ENCODE data around the gene ARHGAP26. TPM values are rescaled to one million over a fixed set of nuclear protein-coding genes. Genes with fewer than 3 reads are reported as not detected.

The ARHGAP26 gene
- total and polyA plus RNA-seq, 4 donors, result 1.8 to 16.7 (median 4.1) TPM

DNA sequence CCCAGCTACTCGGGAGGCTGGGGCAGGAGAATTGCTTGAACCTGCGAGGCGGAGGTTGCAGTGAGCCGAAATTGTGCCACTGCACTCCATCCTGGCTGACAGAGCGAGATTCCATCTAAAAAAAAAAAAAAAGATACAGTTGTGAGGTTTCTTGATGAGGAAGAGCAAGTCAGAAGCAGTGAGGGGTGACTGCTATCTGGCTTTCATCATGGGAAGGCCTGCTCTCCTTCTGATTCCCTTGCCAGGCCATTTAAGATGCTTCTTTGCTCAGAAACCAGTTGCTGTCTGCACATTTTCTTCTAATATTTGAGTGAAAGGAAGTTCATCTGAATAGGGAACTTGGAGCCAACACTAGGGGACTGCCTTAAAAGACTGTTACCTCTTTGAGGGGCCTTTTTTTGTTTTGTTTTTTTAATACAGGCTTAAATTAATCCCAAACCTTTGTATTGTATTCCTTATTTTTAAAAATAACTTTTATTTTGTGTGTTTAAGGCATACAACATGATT lies 201.9 kb downstream of the ARHGAP26 start:
- no peak for TF ChIP-seq HNF4G (IDR thresholded peaks at IDR 0.05)
- TF ChIP-seq, protein P1, sequence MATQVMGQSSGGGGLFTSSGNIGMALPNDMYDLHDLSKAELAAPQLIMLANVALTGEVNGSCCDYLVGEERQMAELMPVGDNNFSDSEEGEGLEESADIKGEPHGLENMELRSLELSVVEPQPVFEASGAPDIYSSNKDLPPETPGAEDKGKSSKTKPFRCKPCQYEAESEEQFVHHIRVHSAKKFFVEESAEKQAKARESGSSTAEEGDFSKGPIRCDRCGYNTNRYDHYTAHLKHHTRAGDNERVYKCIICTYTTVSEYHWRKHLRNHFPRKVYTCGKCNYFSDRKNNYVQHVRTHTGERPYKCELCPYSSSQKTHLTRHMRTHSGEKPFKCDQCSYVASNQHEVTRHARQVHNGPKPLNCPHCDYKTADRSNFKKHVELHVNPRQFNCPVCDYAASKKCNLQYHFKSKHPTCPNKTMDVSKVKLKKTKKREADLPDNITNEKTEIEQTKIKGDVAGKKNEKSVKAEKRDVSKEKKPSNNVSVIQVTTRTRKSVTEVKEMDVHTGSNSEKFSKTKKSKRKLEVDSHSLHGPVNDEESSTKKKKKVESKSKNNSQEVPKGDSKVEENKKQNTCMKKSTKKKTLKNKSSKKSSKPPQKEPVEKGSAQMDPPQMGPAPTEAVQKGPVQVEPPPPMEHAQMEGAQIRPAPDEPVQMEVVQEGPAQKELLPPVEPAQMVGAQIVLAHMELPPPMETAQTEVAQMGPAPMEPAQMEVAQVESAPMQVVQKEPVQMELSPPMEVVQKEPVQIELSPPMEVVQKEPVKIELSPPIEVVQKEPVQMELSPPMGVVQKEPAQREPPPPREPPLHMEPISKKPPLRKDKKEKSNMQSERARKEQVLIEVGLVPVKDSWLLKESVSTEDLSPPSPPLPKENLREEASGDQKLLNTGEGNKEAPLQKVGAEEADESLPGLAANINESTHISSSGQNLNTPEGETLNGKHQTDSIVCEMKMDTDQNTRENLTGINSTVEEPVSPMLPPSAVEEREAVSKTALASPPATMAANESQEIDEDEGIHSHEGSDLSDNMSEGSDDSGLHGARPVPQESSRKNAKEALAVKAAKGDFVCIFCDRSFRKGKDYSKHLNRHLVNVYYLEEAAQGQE (IDR thresholded peaks at IDR 0.05), result no peak
- no peak for TF ChIP-seq GABPA (IDR thresholded peaks at IDR 0.05 in 1 of 2, conservative IDR thresholded peaks at IDR 0.05 in 1 of 2)
- TF ChIP-seq, protein P2, sequence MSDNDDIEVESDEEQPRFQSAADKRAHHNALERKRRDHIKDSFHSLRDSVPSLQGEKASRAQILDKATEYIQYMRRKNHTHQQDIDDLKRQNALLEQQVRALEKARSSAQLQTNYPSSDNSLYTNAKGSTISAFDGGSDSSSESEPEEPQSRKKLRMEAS (IDR thresholded peaks at IDR 0.05), result no peak
- no peak for TF ChIP-seq RAD21 (IDR thresholded peaks at IDR 0.05)
- TF ChIP-seq RXRA (IDR thresholded peaks at IDR 0.05), result no peak
- TF ChIP-seq TAF1 (conservative IDR thresholded peaks at IDR 0.05), result no peak
- TF ChIP-seq FOXA2 (IDR thresholded peaks at IDR 0.05), result no peak
- TF ChIP-seq HNF4A (conservative IDR thresholded peaks at IDR 0.05), result no peak
- TF ChIP-seq, protein P3, sequence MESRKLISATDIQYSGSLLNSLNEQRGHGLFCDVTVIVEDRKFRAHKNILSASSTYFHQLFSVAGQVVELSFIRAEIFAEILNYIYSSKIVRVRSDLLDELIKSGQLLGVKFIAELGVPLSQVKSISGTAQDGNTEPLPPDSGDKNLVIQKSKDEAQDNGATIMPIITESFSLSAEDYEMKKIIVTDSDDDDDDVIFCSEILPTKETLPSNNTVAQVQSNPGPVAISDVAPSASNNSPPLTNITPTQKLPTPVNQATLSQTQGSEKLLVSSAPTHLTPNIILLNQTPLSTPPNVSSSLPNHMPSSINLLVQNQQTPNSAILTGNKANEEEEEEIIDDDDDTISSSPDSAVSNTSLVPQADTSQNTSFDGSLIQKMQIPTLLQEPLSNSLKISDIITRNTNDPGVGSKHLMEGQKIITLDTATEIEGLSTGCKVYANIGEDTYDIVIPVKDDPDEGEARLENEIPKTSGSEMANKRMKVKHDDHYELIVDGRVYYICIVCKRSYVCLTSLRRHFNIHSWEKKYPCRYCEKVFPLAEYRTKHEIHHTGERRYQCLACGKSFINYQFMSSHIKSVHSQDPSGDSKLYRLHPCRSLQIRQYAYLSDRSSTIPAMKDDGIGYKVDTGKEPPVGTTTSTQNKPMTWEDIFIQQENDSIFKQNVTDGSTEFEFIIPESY (IDR thresholded peaks at IDR 0.05), result no peak
- Histone ChIP-seq H3K27me3 (ENCODE audit: control insufficient read depth in 4 of 4, insufficient read depth in 4 of 4, low read length in 3 of 4) (no peaks in the 10 kb centered on the region), H3K9ac (ENCODE audit: low read depth in 1 of 2, low read length in 2 of 2) (no peak overlapping the region), H3K36me3 (ENCODE audit: control insufficient read depth in 4 of 4, insufficient read depth in 3 of 4, low read depth in 1 of 4, low read length in 3 of 4) (no peaks in the 10 kb centered on the region), H3K27ac (ENCODE audit: low read depth in 1 of 2, low read length in 2 of 2) (no peak overlapping the region), H3K4me3 (ENCODE audit: low read depth in 1 of 3, low read length in 3 of 3) (no peak overlapping the region), H3K4me1 (ENCODE audit: control insufficient read depth in 4 of 4, insufficient read depth in 4 of 4, low read length in 3 of 4) (no peaks in the 10 kb centered on the region), H3K9me3 (ENCODE audit: control insufficient read depth in 4 of 4, low read length in 3 of 4) (no peaks in the 10 kb centered on the region)
- WGBS, result 95% methylated on average over 5 of the region's 5 CpGs
- no peak for DNase-seq (ENCODE audit: low spot score)

DNA sequence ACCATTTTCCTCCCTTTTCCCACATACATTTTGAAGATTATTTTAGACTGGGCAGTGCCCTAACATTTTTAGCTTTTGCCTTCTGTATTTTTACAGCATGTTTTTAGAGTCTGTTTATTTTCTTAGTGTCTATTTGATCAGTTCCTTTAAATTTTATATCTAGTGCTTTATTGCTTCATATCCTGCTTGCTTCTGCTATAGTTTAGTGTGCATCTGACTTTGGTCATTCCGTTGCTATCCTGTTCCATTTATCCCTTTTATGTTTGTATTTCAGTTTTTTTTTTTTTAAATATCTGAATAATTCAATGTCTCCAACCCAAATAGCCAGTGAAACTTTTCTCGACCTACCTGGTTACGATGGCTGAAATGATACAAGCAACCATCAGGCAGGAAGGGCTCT lies 203.8 kb downstream of the ARHGAP26 start:
- Histone ChIP-seq H3K4me1 (ENCODE audit: control insufficient read depth in 4 of 4, insufficient read depth in 4 of 4, low read length in 3 of 4) (no peaks in the 10 kb centered on the region), H3K27ac (ENCODE audit: low read depth in 1 of 2, low read length in 2 of 2) (no peak overlapping the region), H3K9me3 (ENCODE audit: control insufficient read depth in 4 of 4, low read length in 3 of 4) (no peaks in the 10 kb centered on the region), H3K9ac (ENCODE audit: low read depth in 1 of 2, low read length in 2 of 2) (no peak overlapping the region), H3K36me3 (ENCODE audit: control insufficient read depth in 4 of 4, insufficient read depth in 3 of 4, low read depth in 1 of 4, low read length in 3 of 4) (no peaks in the 10 kb centered on the region), H3K27me3 (ENCODE audit: control insufficient read depth in 4 of 4, insufficient read depth in 4 of 4, low read length in 3 of 4) (no peaks in the 10 kb centered on the region), H3K4me3 (ENCODE audit: low read depth in 1 of 3, low read length in 3 of 3) (no peak overlapping the region)
- WGBS, result 89% methylated on average over 3 of the region's 3 CpGs
- no peak for DNase-seq (ENCODE audit: low spot score)
- TF ChIP-seq, protein P4, sequence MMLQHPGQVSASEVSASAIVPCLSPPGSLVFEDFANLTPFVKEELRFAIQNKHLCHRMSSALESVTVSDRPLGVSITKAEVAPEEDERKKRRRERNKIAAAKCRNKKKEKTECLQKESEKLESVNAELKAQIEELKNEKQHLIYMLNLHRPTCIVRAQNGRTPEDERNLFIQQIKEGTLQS (IDR thresholded peaks at IDR 0.05), result no peak
- TF ChIP-seq RXRA (IDR thresholded peaks at IDR 0.05), result no peak
- TF ChIP-seq EGR1 (IDR thresholded peaks at IDR 0.05; ENCODE audit: low read depth in 2 of 2), result no peak
- TF ChIP-seq, protein P1 (IDR thresholded peaks at IDR 0.05), result no peak
- no peak for TF ChIP-seq TAF1 (conservative IDR thresholded peaks at IDR 0.05)
- TF ChIP-seq NR2F2 (IDR thresholded peaks at IDR 0.05), result no peak
- TF ChIP-seq, protein P5, sequence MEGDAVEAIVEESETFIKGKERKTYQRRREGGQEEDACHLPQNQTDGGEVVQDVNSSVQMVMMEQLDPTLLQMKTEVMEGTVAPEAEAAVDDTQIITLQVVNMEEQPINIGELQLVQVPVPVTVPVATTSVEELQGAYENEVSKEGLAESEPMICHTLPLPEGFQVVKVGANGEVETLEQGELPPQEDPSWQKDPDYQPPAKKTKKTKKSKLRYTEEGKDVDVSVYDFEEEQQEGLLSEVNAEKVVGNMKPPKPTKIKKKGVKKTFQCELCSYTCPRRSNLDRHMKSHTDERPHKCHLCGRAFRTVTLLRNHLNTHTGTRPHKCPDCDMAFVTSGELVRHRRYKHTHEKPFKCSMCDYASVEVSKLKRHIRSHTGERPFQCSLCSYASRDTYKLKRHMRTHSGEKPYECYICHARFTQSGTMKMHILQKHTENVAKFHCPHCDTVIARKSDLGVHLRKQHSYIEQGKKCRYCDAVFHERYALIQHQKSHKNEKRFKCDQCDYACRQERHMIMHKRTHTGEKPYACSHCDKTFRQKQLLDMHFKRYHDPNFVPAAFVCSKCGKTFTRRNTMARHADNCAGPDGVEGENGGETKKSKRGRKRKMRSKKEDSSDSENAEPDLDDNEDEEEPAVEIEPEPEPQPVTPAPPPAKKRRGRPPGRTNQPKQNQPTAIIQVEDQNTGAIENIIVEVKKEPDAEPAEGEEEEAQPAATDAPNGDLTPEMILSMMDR (IDR thresholded peaks at IDR 0.05; ENCODE audit: low read depth, low read length, missing input control), result no peak
- TF ChIP-seq JUND (IDR thresholded peaks at IDR 0.05), result no peak
- TF ChIP-seq YY1 (IDR thresholded peaks at IDR 0.05), result no peak
- no peak for TF ChIP-seq HNF4A (conservative IDR thresholded peaks at IDR 0.05)
- no peak for TF ChIP-seq SP1 (IDR thresholded peaks at IDR 0.05)
- no peak for TF ChIP-seq GABPA (IDR thresholded peaks at IDR 0.05 in 1 of 2, conservative IDR thresholded peaks at IDR 0.05 in 1 of 2)
- TF ChIP-seq FOXA1 (IDR thresholded peaks at IDR 0.05), result no peak
- TF ChIP-seq, protein P2 (IDR thresholded peaks at IDR 0.05), result no peak
- TF ChIP-seq, protein P3 (IDR thresholded peaks at IDR 0.05), result no peak
- no peak for TF ChIP-seq RAD21 (IDR thresholded peaks at IDR 0.05)
- no peak for TF ChIP-seq HNF4G (IDR thresholded peaks at IDR 0.05)

Measured in liver (tissue), 9 donors.